ENCODE data around the gene UPK3BL1.
"Not testable (repeated sequence)": the region's sequence is repeated elsewhere in the genome, so short reads cannot be mapped to it uniquely, and the experiment has no call there.

- not testable (repeated sequence) for TF ChIP-seq POLR2AphosphoS5, POLR2A, CTCF (IDR thresholded peaks at IDR 0.05)
Measured at GRCh38 chr7:102592477-102593019, 50.0 kb downstream of the UPK3BL1 start.
